ENCODE measurements around the gene ALG10B.

ALG10B gene, protein sequence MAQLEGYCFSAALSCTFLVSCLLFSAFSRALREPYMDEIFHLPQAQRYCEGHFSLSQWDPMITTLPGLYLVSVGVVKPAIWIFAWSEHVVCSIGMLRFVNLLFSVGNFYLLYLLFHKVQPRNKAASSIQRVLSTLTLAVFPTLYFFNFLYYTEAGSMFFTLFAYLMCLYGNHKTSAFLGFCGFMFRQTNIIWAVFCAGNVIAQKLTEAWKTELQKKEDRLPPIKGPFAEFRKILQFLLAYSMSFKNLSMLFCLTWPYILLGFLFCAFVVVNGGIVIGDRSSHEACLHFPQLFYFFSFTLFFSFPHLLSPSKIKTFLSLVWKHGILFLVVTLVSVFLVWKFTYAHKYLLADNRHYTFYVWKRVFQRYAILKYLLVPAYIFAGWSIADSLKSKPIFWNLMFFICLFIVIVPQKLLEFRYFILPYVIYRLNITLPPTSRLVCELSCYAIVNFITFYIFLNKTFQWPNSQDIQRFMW

DNA sequence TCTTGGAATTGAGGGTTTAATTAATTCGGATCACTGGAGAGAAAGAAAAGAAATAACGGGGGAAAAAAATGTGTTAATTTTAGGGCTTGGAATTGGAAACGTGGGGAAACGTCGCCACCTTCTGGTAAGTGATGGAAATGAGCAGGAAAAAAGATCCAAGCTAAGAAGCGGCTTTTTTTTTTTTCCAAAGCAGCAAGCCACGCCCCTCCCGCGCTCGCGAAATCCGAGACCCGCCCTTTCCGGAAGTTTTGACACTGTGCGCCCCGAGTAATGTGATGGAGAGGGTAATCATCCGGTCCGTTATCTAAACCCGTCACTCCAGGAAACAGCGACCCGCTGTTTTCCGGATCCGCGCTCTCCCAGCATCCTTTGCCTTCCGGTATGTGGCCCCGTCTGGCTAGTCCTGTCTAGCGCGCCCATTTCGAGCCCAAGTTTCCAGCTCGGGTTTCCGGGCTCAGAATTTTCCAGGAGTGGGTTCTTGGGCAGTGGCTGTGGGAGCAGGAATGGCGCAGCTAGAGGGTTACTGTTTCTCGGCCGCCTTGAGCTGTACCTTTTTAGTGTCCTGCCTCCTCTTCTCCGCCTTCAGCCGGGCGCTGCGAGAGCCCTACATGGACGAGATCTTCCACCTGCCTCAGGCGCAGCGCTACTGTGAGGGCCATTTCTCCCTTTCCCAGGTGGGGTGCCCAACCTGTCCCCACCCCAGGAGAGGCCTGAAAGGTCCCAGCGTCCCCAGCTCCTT, at the start of gene ALG10B:
ALG10B (plus strand) TSS at position 384 of the 739 bp plus-strand sequence; CDS start at position 504, 120 bp downstream.
- peak; percentile 48 for TF ChIP-seq CTCF (IDR thresholded peaks at IDR 0.05; ENCODE audit: control extremely low read depth, extremely low read depth, low read depth, missing control alignments)
- ChIA-PET POLR2A (interaction anchor here (0.6 kb wide), 1 partner anchor 380 kb away, joined by 3 read pairs; no protein-coding TSS in a partner anchor), CTCF (interaction anchor here (0.7 to 3.0 kb wide), 10 partner anchors 9 to 1001 kb away, joined by 3 to 16 read pairs (median 3); no protein-coding TSS in a partner anchor)
- peak; percentile 83 for DNase-seq (ENCODE audit: extremely low spot score)

DNA sequence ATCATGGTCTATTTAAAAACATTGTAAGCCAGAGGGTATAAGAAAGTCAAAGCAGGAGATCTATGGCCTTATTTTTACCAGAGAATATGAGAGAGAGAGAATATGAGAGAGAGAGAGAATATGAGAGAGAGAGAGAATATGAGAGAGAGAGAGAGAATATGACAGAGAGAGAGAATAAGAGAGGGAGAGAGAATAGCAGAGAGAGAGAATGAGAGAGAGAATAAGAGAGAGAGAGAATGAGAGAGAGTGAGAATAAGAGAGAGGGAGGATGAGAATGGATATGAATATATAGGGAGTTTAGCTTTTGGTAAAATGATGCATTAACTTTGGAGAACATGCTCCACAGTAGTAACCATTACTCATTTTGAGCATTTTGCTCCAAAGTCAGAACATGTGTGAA, 48.0 kb upstream of the ALG10B start:
- DNase-seq (ENCODE audit: extremely low spot score) = no peak
- no peak for TF ChIP-seq CTCF (IDR thresholded peaks at IDR 0.05; ENCODE audit: control extremely low read depth, extremely low read depth, low read depth, missing control alignments)
- ChIA-PET POLR2A (no interaction called here), CTCF (no interaction called here)

DNA sequence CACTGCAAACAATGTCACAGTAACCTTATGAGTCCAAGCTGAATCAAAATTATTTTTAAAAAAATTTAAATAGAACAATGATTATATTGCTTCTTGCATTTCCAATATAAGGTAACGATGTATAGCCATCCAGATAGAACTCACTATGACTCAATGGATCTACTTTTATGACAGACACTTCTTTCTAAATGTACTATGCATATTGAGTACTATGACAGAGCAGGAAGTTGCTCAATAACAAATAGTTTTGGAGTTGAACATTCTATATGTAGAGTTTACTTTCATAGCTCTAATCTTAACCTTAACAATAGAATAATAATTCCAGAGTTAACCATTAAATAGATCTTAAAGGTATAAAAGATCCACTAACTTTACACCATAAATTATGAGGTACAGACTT, 46.7 kb upstream of the ALG10B start:
- CTCF ChIA-PET = no interaction called here
- no peak for DNase-seq (ENCODE audit: extremely low spot score)
- POLR2A ChIA-PET = no interaction called here

GRCh38 chr12:38279756-38280155, 36.8 kb upstream of the ALG10B start:
- ChIA-PET CTCF (no interaction called here), POLR2A (no interaction called here)
- TF ChIP-seq CTCF (IDR thresholded peaks at IDR 0.05; ENCODE audit: control extremely low read depth, extremely low read depth, low read depth, missing control alignments) = no peak
- no peak for DNase-seq (ENCODE audit: extremely low spot score)

More for the DNA sequence above, 46.7 kb upstream of the ALG10B start:
- no peak for TF ChIP-seq CTCF (IDR thresholded peaks at IDR 0.05; ENCODE audit: control extremely low read depth, extremely low read depth, low read depth, missing control alignments)

DNA sequence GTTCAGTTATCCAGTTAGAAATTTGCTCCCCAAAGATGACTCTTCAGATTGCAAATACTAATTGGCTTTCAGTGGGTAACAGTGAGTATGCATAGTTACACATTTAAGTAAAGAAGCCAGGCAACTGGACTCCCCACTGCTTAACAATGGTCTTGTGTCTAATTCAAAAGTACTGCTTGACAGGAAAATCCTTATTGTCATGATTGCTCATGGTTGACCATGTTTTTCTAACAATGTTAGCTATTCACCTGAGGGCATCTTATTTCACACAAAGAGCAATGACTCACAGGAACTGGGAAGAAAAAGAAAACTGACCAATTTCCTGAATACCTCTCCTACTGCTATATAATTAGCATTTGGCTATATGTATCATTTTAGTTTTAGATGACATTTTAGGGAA, 33.7 kb upstream of the ALG10B start:
- TF ChIP-seq CTCF (IDR thresholded peaks at IDR 0.05; ENCODE audit: control extremely low read depth, extremely low read depth, low read depth, missing control alignments) = no peak
- ChIA-PET CTCF (interaction anchor here (0.8 kb wide), 1 partner anchor 18 kb away, joined by 3 read pairs; no protein-coding TSS in a partner anchor), POLR2A (no interaction called here)
- no peak for DNase-seq (ENCODE audit: extremely low spot score)

GRCh38 chr12:38289396-38289795, 27.2 kb upstream of the ALG10B start:
- TF ChIP-seq CTCF (IDR thresholded peaks at IDR 0.05; ENCODE audit: control extremely low read depth, extremely low read depth, low read depth, missing control alignments) = no peak
- ChIA-PET CTCF (no interaction called here), POLR2A (no interaction called here)
- DNase-seq (ENCODE audit: extremely low spot score) = no peak

Measured in GM10248 (cell line).